8988T (cell line): ENCODE measurements around the gene NAV2.

Source experiments
- DNase-seq: peaks from one replicate; pipeline ENCODE4 v3.0.0; 2011

The NAV2 gene

DNA sequence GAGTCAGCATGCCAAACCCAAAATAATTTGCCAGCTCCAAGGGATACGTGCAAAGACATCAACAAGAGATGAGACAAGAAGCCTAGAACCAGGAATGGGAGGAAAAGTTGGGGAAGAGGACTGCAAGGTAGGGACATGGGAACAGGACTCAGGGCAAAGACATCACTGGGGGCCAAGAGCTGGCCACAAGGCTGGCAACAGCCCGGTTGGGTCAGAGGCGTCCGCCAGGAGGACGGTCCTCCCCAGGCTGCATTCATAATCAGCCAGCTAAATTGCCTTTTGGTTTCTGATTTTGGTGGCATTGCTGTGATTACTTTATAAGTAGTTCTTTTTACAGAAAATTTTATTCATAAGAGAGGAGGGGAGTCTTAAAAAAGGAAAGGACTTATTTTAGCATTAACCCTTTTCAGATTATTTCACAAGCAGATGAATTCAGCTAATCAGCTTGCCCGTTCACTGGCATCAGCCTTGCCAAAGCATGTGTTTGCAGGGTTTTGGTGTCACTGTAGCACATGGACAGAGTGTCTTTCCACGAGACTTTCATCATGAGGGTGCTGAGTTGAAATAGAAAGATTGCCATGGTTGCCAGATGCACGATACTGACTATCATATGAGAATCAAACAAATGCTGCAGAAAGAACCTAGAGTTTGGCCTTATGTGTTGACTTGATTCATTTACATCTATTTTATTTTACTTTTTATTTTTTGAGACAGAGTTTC lies 23.2 kb upstream of the NAV2 start:
- no peak for DNase-seq

DNA sequence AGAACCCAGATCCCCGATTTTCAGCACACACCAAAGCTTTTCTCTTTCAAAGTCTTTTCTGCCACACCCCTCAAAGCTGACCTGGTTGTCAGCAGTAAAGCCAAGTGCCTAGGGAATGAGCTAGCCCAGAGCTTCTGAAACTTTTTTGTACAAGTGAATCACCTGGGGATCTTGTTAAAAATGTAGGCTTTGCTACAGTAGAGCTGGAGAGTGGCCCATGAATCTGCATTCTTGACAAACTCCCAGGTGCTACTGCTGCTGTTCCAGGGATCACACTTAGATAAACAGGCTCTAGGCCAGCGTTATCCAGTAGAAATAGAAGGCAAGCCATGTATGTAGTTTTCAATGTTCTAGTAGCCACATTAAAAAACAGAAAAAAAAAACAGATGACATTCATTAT lies 21.8 kb upstream of the NAV2 start:
- DNase-seq: no peak

DNA sequence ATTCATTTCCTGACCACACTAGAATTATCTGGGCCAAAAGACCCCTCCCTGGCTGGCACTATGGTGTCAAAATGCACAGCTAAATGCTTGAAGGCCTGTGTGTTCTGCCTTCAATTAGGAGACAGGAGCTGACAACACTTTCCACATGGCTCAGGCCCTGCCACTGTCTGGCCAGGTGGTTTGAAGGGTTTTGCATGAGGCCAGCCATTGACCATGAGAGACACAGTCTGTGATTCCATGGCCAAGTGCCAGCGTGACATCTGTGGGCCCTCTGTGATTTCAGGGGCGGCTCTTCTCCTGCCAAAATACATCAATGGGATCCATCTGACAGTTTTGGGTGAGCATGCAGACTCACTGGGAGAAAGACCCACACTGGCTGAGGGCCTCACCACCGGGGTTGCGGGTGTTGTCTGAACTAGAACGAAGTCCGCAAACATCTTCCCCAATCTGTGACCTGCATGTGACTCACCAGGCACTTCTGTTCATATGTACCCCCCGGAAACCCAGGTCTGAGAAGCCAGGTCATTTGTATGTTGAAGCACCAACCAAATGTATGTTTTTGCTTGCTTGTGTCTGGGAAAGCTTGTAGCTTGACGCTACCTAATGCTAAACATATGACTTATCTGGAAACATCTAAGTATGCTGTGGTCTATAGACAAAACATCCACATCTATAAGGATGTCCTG lies 20.7 kb upstream of the NAV2 start:
- DNase-seq: no peak

DNA sequence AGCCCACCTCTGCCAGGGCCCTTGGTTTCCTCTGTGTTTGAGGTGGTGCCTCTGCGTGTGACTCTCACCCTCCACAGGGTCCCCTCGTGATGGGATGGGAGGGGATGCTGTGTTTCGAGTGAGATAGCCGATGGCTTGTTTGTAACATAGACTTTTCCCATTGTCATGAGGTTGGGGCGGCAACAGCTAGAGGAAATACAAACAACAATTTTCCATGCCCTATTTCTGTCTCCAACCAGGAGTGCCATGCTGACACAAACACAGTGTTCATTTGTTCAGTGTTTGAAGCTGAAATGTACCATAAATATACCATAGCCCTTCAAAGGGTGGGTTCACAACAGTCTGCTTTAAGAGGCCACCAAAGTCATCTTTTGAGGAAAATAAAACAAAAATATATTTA lies 19.5 kb upstream of the NAV2 start:
- DNase-seq: no peak

DNA sequence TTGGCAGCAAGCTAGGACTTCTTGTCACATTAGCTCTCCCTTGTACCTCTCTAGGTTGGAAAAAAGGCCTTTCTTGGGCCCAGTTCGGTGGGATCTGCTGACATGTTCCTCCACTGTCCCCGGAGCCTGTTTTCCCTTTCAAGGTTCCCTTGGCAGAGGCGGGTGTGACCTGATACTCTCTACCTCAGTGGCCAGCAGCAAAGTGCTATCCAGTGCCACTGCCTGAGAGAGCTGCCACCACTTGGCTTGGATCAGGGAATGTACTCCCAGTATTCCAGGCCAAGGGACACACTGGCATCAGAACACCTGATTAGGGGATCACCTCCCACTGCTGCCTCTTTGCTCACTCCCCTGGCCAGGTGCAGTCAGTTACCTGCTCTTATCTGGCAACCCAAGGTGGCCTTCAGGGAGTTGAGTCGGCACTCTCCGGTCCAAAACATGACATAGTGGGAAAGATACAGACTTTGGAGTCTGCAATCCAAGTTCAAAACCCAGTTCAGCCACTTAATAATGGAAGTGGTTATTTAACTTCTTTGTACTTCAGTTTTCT lies 17.8 kb upstream of the NAV2 start:
- no peak for DNase-seq

DNA sequence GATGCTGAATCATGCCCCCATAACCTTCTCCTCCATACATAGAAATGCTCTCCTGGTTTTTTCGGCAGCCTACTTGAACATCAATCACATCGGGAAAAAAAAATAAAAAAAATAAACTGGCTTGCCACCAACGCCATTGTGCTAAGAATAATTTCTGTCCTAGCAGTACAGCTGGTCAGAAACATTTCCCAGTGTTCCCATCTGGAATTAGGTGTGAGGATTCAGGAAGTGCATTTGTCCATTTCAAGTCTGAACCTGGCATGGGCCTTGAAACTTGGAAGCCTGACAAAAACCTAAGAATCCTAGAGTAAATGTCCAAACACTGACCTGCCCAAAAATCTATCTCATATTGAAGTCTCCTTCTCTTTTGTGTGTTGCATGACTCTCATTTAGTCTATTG lies 16.6 kb upstream of the NAV2 start:
- DNase-seq: no peak

DNA sequence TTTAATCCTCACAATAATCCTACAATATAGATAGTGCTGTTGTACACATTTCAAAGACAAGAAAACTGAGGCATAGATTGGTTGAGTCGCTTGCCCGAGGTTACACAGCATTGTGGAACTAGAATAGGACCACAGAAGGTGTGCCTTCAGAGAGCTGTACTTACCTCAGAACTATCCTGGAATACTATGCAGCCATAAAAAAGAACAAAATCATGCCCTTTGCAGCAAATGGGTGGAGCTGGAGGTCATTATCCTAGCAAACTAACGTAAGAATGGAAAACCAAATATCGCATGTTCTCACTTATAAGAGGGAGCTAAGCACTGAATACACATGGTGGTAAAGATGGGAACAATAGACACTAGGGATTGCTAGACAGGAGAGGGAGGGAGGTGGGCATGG lies 15.7 kb upstream of the NAV2 start:
- DNase-seq: no peak

DNA sequence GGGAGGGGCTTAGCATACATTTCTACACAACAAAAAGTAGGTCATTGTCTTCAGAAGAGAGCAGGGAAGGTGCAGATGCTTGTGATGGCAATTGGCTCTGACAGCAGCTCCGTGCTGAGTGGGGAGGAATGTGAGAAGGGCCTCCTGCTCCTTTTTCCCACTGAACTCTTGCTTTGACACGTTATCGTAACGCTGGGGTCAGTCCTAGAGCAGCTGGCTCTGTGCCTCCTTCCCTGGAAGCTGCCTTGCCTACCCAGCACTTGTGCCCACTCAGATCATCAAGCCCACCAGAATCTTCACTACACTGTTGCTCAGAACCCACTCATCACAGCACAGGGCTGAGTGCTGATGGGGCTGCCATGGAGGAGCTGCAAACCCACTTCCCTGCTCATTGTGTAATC lies 14.9 kb upstream of the NAV2 start:
- no peak for DNase-seq

DNA sequence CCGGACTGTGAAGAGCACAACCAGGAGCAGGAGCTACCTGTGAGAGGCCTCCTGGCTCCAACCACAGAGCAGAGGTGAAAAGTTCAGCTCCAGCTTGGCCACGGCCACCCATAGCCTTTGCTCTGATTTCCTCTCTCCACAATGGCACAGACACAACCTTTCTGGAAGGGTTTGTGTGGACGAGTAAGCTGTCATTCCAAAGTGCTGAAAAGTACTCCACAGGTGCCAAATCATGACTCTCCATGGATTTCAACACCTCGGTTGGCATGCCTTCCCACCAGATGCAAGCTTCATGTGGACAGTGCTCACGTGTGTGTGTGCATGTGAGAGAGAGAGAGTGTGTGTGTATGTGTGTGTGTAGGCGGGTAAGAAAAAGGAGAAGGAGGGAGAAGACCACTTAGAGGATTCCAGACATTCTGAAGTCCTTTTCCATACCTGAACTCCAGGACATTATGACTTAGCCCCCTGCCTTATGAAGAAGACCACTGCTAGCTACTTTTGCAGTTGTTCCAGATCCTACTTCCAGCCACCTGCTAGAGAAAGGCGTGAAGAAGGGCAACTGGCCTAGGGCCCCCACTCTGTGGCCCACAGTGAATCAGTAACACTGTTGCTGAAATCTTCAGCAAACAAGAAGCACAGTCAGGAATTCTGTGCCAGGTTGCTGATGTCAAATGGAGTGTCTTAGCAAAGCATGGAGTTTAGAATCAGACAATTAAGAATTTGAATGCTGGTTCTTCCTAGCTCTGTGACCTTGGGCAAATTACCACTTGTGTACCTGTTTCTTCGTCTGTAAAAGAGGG lies 13.9 kb upstream of the NAV2 start:
- DNase-seq: no peak

DNA sequence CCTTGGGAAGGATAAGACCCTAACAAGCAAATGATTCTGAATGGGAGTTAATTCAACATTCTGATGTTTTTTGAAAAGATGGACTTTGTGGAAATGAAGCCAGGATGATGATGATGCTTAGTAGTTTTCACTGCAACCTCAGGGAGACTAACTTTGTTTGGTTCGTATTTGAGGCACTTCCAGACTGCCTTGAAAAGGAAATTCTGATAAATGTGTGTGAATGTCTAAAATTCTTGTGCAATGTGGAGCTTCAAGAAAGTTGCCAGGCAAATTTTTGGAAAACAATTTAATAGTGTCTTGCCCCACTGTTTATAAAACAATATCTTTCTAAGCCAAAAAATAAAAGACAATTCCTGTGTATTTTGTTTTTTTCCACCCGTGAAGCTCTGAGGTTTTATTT lies 11.2 kb upstream of the NAV2 start:
- no peak for DNase-seq

DNA sequence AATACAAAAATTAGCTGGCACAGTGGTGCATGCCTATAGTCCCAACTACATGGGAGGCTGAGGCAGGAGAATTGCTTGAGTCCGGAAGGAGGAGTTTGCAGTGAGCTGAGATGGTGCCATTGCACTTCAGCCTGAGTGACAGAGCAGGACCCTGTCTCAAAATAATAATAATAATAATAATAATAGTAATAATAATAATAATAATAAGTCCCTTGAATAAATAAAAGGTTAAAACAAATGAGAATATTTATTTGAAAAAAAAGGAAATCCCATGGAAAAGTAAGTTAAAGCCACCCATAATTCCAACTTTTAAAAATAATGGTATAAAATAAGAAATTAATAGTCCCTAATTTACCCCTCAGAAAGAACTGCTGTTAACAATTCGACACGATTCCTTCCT lies 10.0 kb upstream of the NAV2 start:
- DNase-seq: no peak

DNA sequence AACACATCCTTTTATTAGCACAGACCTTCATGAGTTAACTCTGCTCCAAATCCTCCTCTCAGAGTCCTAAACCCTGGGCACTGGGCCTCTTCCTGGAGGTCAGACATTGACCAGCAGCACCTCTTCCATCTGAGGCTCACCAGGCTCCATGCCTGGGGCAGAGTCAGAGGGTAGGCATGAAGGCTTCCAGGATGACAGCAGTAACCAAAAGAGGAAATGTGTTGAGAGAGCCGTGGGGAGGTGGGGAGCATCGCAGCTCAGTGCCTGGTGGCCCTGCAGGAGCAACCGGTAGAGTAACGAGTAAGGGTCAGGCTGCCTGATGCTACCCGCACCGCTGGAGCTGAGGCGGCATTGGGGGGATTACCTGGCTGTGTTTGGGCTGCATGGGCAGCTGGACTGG lies 9.4 kb upstream of the NAV2 start:
- no peak for DNase-seq

DNA sequence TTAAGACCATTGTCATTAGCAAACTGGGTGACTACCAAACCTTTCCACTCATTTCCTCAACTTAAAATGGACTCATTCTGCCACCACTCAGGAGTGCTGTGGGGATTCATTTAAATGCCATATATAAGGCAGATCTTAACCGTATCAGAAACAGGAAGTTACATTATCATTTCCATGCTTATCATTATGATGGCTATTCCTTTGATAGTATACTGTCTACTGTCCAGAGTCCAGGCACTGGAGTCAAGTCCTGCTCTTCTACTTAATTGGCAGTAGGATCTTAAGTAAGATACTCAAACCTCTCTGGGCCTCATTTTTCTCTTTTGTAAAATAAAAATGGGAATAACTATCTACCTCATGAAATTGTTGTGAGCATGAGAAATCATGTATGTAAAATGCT lies 8.4 kb upstream of the NAV2 start:
- no peak for DNase-seq

DNA sequence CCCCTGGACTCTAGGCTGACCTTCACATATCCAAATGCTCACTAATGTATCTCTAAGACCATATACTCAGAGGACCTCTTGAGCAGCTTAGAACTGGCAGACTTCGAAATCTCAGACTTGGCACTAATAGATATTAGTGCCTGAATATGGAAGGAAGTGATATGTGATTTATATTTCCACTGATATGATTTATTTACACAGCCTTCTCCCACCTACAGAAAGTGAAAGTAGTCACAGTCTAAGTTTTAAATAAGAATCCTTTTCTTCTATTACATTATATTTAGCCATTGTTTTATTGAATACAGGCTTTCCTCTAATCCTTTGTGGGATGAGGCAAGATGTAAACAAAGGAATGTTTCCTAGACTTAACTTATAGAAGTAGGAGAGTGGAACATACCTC lies 6.7 kb upstream of the NAV2 start:
- DNase-seq: no peak

DNA sequence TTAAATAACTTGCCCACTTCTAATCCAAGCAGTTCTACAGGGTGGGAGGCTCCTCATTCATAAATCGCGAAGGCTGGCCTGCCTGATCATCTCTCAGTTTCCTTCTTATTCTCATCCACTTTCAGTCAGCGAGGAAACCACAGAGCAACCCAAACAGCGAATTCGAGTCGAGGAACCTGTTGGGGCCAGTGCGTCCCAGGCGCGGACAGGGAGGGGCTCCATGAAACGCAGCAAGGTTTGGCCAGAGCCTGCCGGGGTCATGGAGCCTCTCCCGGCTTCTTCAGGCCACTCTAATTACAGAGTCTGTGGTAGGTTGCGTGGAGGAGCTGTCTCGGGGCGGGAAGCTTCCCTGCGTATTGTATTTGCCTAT lies 741 bp upstream of the NAV2 start:
- no peak for DNase-seq

DNA sequence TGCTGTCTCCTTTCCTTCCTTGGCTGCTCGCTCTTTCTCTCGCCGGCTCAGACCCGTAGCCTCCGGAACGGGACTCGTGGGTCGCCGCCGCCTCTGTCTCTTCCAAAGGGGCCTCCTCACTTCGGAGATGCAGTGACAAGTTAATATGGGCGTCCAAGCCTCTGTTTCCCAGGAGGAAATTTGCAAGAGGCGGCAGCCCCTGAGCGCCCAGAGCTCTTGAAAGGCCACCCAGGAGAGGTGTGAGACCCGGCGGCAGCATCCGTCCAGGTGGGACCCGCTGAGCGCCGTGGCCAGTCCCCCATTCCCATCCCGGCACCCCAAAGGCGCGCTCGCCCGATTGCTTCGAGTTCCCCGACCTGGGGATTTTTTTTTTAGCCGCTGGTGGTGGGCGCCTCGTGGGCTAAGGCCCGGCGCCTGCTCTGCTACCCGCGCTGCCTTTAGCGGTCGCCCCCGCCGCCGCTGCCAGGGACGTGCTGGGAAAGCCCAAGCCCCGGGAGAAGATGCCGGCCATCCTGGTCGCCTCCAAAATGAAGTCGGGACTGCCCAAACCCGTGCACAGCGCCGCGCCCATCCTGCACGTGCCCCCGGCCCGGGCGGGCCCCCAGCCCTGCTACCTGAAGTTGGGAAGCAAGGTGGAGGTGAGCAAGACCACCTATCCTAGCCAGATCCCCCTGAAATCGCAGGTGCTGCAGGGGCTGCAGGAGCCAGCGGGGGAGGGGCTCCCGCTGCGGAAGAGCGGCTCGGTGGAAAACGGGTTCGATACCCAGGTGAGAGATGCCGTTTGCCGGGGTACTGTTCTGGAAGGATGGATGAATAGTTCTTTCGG lies 772 bp downstream of the NAV2 start:
- DNase-seq: no peak

DNA sequence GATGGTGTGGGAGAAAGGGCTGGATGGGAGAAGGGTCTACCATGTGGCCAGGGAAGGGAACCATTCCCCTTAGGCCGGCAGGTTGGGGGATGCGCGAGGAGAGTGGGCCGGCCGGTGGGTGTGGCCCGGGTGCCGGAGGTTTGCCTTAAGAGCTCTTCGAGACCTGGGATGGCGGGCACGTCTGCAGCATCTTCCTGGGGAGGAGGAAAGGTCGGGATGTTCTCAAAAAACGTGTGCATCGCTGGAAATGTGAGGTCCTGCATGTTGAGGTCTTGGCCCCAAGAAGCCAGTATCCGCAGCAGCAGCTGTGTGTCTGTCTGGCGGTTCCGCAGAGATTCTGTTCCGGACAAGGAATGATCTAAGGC lies 1.4 kb downstream of the NAV2 start:
- no peak for DNase-seq

DNA sequence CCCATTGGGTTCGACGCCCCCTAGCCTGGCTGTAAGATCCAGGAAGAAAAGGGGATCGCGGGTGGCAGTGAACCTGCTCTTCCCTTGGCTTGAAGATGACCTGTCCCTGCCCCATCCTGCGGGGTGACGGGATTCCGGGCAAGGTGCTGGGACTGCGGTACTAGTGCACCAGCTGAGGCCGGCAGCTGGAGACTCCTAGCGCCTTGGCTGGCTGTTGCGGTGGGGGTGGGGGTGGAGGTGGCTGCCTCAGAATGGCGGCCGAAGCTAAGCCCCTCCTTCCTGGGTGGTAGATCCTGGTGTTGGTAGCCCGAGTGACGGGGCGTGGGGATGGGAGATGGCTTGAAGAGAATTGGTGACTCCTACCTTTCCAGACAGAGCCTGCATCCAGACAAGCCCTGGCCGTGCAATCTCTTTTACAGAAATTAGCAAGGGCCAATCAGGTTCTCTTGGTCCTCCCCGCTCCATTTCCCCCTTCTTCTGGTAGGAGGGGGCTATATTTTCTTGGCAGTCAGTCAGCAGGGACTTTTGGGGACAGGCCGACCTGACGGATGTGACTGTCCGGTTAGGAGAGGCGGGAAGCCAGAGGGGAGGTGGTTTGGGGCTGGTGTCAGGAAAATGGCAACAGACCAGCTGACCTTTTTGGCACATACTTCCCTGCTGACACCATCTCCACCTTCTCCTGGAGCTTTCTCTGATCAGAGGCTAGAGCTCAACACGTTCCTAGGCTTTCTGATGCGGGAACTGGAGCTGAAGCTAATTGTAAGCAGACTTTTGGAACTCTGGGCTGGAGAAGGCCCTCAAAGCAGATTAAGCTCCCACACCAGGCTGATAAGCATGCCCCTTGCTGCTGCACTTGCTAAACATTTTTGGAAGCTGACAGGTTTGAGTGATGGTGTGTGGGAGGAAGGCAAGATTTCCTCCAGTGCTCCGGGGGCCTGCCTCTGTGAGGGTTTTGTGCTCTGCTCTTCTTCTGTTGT lies 2.0 kb downstream of the NAV2 start:
- no peak for DNase-seq

DNA sequence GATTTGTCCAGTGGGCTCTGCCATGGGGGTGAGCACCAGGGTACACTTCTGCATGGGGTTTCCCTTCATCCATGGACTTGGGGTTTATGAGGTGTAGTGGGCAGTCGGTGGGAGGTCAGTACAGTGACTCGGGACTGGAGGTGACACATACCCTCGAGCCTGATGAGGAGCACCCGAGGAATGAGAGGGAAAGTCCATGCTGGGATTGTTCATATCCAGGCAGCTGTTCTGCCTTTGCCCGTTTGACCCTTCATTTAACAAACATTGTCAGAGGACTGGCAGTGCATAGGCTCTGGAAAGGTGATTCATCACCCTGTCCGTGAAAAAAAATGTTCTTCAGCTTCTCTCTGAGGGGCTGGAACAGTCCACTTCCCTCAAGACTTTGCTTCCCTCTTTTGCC lies 2.7 kb downstream of the NAV2 start:
- no peak for DNase-seq

DNA sequence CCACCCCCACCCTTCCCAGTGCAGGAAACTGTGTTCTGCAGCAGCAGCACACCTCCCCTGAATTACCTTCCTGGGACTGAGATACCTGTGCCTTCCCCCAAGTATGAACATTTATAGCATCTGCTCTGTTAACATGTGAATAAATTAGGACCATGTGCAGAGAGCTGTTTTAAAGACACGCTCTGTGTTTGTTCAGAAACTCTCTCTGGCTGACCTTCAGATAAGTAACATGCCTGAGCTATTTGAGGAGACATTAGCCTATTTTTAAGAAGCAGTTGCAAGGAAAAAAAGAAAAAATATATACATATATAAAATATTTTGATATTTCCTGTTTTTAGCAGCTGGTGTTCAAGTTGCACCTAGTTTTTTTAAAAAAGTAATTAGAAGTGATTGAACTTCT lies 5.4 kb downstream of the NAV2 start:
- no peak for DNase-seq

DNA sequence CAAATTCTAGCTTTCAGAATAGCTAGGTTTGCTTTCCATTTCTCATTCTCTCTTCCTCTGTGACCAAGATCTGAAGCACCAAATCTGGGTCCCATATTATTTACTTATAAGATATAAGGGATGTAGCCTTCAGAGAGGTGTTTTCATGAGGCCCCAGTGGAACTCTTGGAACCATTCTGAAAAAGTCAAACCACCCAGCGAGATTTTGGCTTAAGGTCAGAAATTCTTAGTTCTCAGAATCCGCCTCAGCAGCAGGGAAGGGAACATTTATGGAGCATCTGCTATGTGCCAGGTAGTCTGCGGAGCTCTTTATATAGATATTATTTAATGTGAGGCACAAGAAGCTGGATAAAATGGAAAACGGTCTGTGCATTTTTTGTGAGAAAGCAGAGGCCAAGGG lies 6.3 kb downstream of the NAV2 start:
- no peak for DNase-seq

DNA sequence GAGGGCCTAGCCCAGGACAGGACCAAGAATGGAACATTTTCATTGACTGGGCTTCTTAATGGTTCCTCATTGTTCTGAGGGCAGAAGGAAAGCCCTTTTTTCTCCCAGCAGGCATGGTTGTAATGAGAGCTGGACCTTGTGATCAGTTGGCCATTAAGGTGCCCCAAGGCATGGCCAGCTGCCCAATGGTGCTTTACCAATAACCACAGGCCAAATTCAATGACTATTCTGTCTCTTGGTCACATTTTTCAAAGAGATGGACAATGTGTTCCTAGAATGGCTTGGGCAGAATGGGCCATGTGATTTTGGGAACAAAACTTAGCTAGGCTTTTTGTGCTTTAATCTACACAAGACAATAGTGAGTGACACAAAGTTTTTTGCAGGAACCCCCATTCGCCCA lies 7.3 kb downstream of the NAV2 start:
- DNase-seq: no peak
